MV-4-11 (cell line): Measurements from ENCODE around the gene CFAP20DC.
"Not testable (repeated sequence)": the region's sequence is repeated elsewhere in the genome, so short reads cannot be mapped to it uniquely, and the experiment has no call there.

Experiments used
- DNase-seq: peaks from one replicate; lab custom pipeline; 2025; lab: John Stamatoyannopoulos, UW

Gene CFAP20DC

GRCh38 chr3:58743296-58743695 lies 306.5 kb downstream of the CFAP20DC start:
- DNase-seq: no peak

- DNase-seq: no peak
These were observed 307.6 kb downstream of the CFAP20DC start for GRCh38 chr3:58742239-58742638.

- no peak for DNase-seq
These were observed 312.2 kb downstream of the CFAP20DC start for GRCh38 chr3:58737644-58738043.

- DNase-seq: no peak
These were observed 318.2 kb downstream of the CFAP20DC start for GRCh38 chr3:58731673-58732072.

- no peak for DNase-seq
These were observed 321.1 kb downstream of the CFAP20DC start for GRCh38 chr3:58728723-58729122.

GRCh38 chr3:58725326-58725853 lies 324.4 kb downstream of the CFAP20DC start:
- DNase-seq: no peak

GRCh38 chr3:58724336-58724735 lies 325.5 kb downstream of the CFAP20DC start:
- no peak for DNase-seq

- DNase-seq: no peak
These were observed 326.7 kb downstream of the CFAP20DC start for GRCh38 chr3:58723173-58723572.

GRCh38 chr3:58722561-58722960 lies 327.3 kb downstream of the CFAP20DC start:
- DNase-seq: no peak

- no peak for DNase-seq
These were observed 329.3 kb downstream of the CFAP20DC start for GRCh38 chr3:58720526-58720925.

GRCh38 chr3:58719684-58720083 lies 330.1 kb downstream of the CFAP20DC start:
- no peak for DNase-seq

- DNase-seq: no peak
These were observed 336.0 kb downstream of the CFAP20DC start for GRCh38 chr3:58713715-58714401.

GRCh38 chr3:58711871-58712270 lies 338.0 kb downstream of the CFAP20DC start:
- DNase-seq: no peak

GRCh38 chr3:58708983-58709382 lies 340.8 kb downstream of the CFAP20DC start:
- DNase-seq: not testable (repeated sequence)

- no peak for DNase-seq
These were observed 341.6 kb downstream of the CFAP20DC start for GRCh38 chr3:58708116-58708791.

- DNase-seq: no peak
These were observed 342.4 kb downstream of the CFAP20DC start for GRCh38 chr3:58707390-58707930.

- DNase-seq: no peak
These were observed 343.2 kb downstream of the CFAP20DC start for GRCh38 chr3:58706395-58707167.

GRCh38 chr3:58704745-58705144 lies 345.1 kb downstream of the CFAP20DC start:
- DNase-seq: no peak

GRCh38 chr3:58704304-58704703 lies 345.5 kb downstream of the CFAP20DC start:
- not testable (repeated sequence) for DNase-seq

GRCh38 chr3:58698246-58698645 lies 351.6 kb downstream of the CFAP20DC start:
- peak; percentile 25 for DNase-seq

- DNase-seq: no peak
These were observed 352.3 kb downstream of the CFAP20DC start for GRCh38 chr3:58697561-58697960.

- not testable (repeated sequence) for DNase-seq
These were observed 353.0 kb downstream of the CFAP20DC start for GRCh38 chr3:58696813-58697212.
